ENCODE results near the gene CNTN6. TPM values are rescaled to one million over a fixed set of nuclear protein-coding genes. Genes with fewer than 3 reads are reported as not detected.

The CNTN6 gene
- polyA plus RNA-seq (2012; rRNA removed) = 0.02 TPM in 1 of 2 replicates, not detected in the other
- 0.01 TPM in 1 of 2 replicates, not detected in the other for polyA plus RNA-seq (2012; cell fraction: cytosol; rRNA removed)
- not detected in 2 replicates for polyA plus RNA-seq (2012; cell fraction: nucleus; rRNA removed)

GRCh38 chr3:1092771-1093170, at the start of gene CNTN6:
Gene CNTN6 (plus strand): TSS chr3:1093024. CDS start chr3:1148009, 54,985 bp downstream.
- CTCF ChIA-PET = no interaction called here
- Histone ChIP-seq H3K4me2 (no peak within 1 kb of the TSS), H2AFZ (ENCODE audit: low read depth) (no peak within 1 kb of the TSS)

More at GRCh38 chr3:1092771-1093170, at the start of gene CNTN6:
- 47% methylated on average over 7 of the region's 7 CpGs for WGBS (ENCODE audit: low lambda C conversion rate)
- Histone ChIP-seq H3K27ac (ENCODE audit: low read depth in 2 of 2, low read length in 1 of 2) (peak within 1 kb of the TSS in 1 of 2 experiments; percentile 64; a peak in 1 of 4 replicates), H3K27me3 (ENCODE audit: insufficient read depth) (no peaks in the 10 kb centered on the region), H3K4me3 (ENCODE audit: low read depth in 2 of 2, low read length in 1 of 2) (peak within 1 kb of the TSS in 1 of 2 experiments; percentile 21; a peak in 1 of 4 replicates), H3K79me2 (ENCODE audit: insufficient read depth) (no peaks in the 10 kb centered on the region), H3K9me2 (no peaks in the 10 kb centered on the region), H4K20me1 (ENCODE audit: insufficient read depth) (no peaks in the 10 kb centered on the region), H3F3A (replicated peaks; ENCODE audit: insufficient read depth) (no peaks in the 10 kb centered on the region), H3K9ac (no peak within 1 kb of the TSS), H3K4me1 (ENCODE audit: control insufficient read depth in 1 of 2, insufficient read depth in 2 of 2, low read depth in 1 of 2, low read length in 1 of 2) (peaks cover 0 to 3% of the 10 kb centered on the region in 2 experiments; a peak in 2 of 4 replicates), H3K36me3 (replicated peaks in 1 of 2; ENCODE audit: control insufficient read depth in 1 of 2, insufficient read depth in 2 of 2, low read length in 1 of 2) (no peaks in the 10 kb centered on the region), H3K9me3 (no peaks in the 10 kb centered on the region)
- TF ChIP-seq CHD2 (IDR thresholded peaks at IDR 0.05; ENCODE audit: low read length, partially characterized antibody) = no peak
- no peak for TF ChIP-seq NFIC (IDR thresholded peaks at IDR 0.05; ENCODE audit: borderline replicate concordance)
- no peak for TF ChIP-seq GABPA (IDR thresholded peaks at IDR 0.05; ENCODE audit: low read depth)
- TF ChIP-seq RXRA (IDR thresholded peaks at IDR 0.05; ENCODE audit: borderline replicate concordance, low read depth) = no peak
- TF ChIP-seq EP300 (IDR thresholded peaks at IDR 0.05; ENCODE audit: borderline replicate concordance in 1 of 2, low read depth in 1 of 2, low read length in 1 of 2) = no peak
- no peak for TF ChIP-seq NRF1 (IDR thresholded peaks at IDR 0.05; ENCODE audit: low read depth, low read length)
- TF ChIP-seq EZH2phosphoT487 (IDR thresholded peaks at IDR 0.05; ENCODE audit: borderline replicate concordance, low read depth) = no peak
- TF ChIP-seq TAF1 (IDR thresholded peaks at IDR 0.05; ENCODE audit: borderline replicate concordance, low read depth, low read length) = no peak
- no peak for TF ChIP-seq FOXJ3 (CRISPR knock-in tag; IDR thresholded peaks at IDR 0.05)
- no peak for TF ChIP-seq FOXM1 (IDR thresholded peaks at IDR 0.05; ENCODE audit: low read depth)
- no peak for TF ChIP-seq PBX3 (IDR thresholded peaks at IDR 0.05)
- no peak for TF ChIP-seq GATA2 (CRISPR knock-in tag; IDR thresholded peaks at IDR 0.05)
- no peak for TF ChIP-seq REST (IDR thresholded peaks at IDR 0.05; ENCODE audit: low read depth, low read length)
- no peak for TF ChIP-seq TCF12 (IDR thresholded peaks at IDR 0.05)
- TF ChIP-seq USF1 (IDR thresholded peaks at IDR 0.05; ENCODE audit: borderline replicate concordance, low read depth) = no peak
- no peak for TF ChIP-seq RFX5 (IDR thresholded peaks at IDR 0.05; ENCODE audit: low read length)
- no peak for TF ChIP-seq MAX (IDR thresholded peaks at IDR 0.05; ENCODE audit: low read depth)
- no peak for TF ChIP-seq TEAD4 (IDR thresholded peaks at IDR 0.05; ENCODE audit: borderline replicate concordance, insufficient read depth)
- TF ChIP-seq YY1 (IDR thresholded peaks at IDR 0.05; ENCODE audit: low read depth) = no peak
- TF ChIP-seq FOSL2 (IDR thresholded peaks at IDR 0.05; ENCODE audit: borderline replicate concordance, low read depth) = no peak
- POLR2A ChIA-PET = interaction anchor here (1.2 kb wide), 1 partner anchor 423 kb away, joined by 5 read pairs; no protein-coding TSS in a partner anchor
- DNase-seq = peak; percentile 25
